Measurements from ENCODE around the gene F11. TPM values are rescaled to one million over a fixed set of nuclear protein-coding genes. Genes with fewer than 3 reads are reported as not detected.

Gene F11
- total and polyA plus RNA-seq, 2 experiments from 2014 or later: 0.74 to 2.1 TPM

GRCh38 chr4:186296481-186296880 is 30.5 kb downstream of the F11 start:
- TF ChIP-seq REST (IDR thresholded peaks at IDR 0.05; ENCODE audit: unreplicated experiment) (no peak), CTCF (conservative IDR thresholded peaks at IDR 0.05; ENCODE audit: low read depth in 2 of 2) (no peak), NANOG (IDR thresholded peaks at IDR 0.05; ENCODE audit: borderline replicate concordance) (no peak), CREB1 (CRISPR knock-in tag; IDR thresholded peaks at IDR 0.05; ENCODE audit: low read depth) (no peak), ZNF462 (CRISPR knock-in tag; IDR thresholded peaks at IDR 0.05) (no peak), STAT1 (IDR thresholded peaks at IDR 0.05; ENCODE audit: unreplicated experiment) (no peak), JUNB (IDR thresholded peaks at IDR 0.05; ENCODE audit: unreplicated experiment) (no peak), EZH2 (IDR thresholded peaks at IDR 0.05; ENCODE audit: low read depth, unreplicated experiment) (no peak), POLR2AphosphoS5 (IDR thresholded peaks at IDR 0.05; ENCODE audit: low read depth) (no peak), ZNF114 (CRISPR knock-in tag; IDR thresholded peaks at IDR 0.05) (no peak), EZH2phosphoT487 (IDR thresholded peaks at IDR 0.05; ENCODE audit: unreplicated experiment) (no peak), ETS1 (IDR thresholded peaks at IDR 0.05) (no peak), ZNF331 (CRISPR knock-in tag; IDR thresholded peaks at IDR 0.05; ENCODE audit: low read depth) (no peak)
- H3K4me1 Mint-ChIP-seq: peaks cover 14% of the 10 kb centered on the region
- H3K4me3 Mint-ChIP-seq: no peak overlapping the region
- Histone ChIP-seq H3K27me3 (ENCODE audit: insufficient read depth) (peaks cover 8% of the 10 kb centered on the region; the same call in 1 of the 2 replicates), H2AFZ (peak overlapping the region; percentile 94; the same call in 1 of the 2 replicates), H3K36me3 (ENCODE audit: insufficient read depth) (no peaks in the 10 kb centered on the region), H4K20me1 (replicated peaks; ENCODE audit: insufficient read depth) (no peaks in the 10 kb centered on the region), H3K4me3 (no peak overlapping the region), H3K4me2 (no peak overlapping the region), H3K79me2 (replicated peaks; ENCODE audit: insufficient read depth) (no peaks in the 10 kb centered on the region), H3K4me1 (ENCODE audit: insufficient read depth) (peaks cover 9% of the 10 kb centered on the region; the same call in 1 of the 2 replicates), H3F3A (replicated peaks; ENCODE audit: low read depth) (peaks cover 3% of the 10 kb centered on the region; the same call in 1 of the 2 replicates), H3K27ac (ENCODE audit: low read depth) (no peak overlapping the region), H3K9me2 (ENCODE audit: insufficient read depth) (no peaks in the 10 kb centered on the region)
- ATAC-seq: no peak
- H3K36me3 Mint-ChIP-seq (ENCODE audit: low read depth): no peaks in the 10 kb centered on the region
- H3K27me3 Mint-ChIP-seq (ENCODE audit: insufficient read depth, low read depth, poor library complexity): peaks cover 6% of the 10 kb centered on the region
- DNase-seq (ENCODE audit: low spot score): no peak
- H3K9me3 Mint-ChIP-seq: no peaks in the 10 kb centered on the region
- H3K27ac Mint-ChIP-seq: no peak overlapping the region

All from GM23338 (cell line).